SH-SY5Y (cell line): Measurements from ENCODE around the gene ASCL5.

Source experiments
- GATA2 ChIP-seq: IDR thresholded peaks from 2 replicates; pipeline ENCODE4 v1.6.1; 2011; ENCODE audit warnings: mild to moderate bottlenecking, low read depth, low read length
- GATA3 ChIP-seq: IDR thresholded peaks from 2 replicates; pipeline ENCODE4 v1.6.1; 2011; ENCODE audit warnings: low read depth, mild to moderate bottlenecking, low read length, moderate library complexity

Gene ASCL5

GRCh38 chr1:201100169-201100930 lies 26.6 kb downstream of the ASCL5 start:
- TF ChIP-seq GATA3 (no peak), GATA2 (no peak)

GRCh38 chr1:201098992-201099677 lies 27.8 kb downstream of the ASCL5 start:
- TF ChIP-seq GATA2 = no peak
- TF ChIP-seq GATA3 = no peak

- TF ChIP-seq GATA3 (no peak), GATA2 (no peak)
These were observed 29.8 kb downstream of the ASCL5 start for GRCh38 chr1:201096977-201097856.

GRCh38 chr1:201096041-201096461 lies 30.9 kb downstream of the ASCL5 start:
- TF ChIP-seq GATA3 = no peak
- no peak for TF ChIP-seq GATA2

- TF ChIP-seq GATA2 (no peak), GATA3 (no peak)
These were observed 31.4 kb downstream of the ASCL5 start for GRCh38 chr1:201095581-201095980.

GRCh38 chr1:201094832-201095231 lies 32.2 kb downstream of the ASCL5 start:
- TF ChIP-seq GATA3 (no peak), GATA2 (no peak)

- TF ChIP-seq GATA2 (no peak), GATA3 (no peak)
These were observed 33.0 kb downstream of the ASCL5 start for GRCh38 chr1:201093962-201094361.

- TF ChIP-seq GATA3 (no peak), GATA2 (no peak)
These were observed 33.4 kb downstream of the ASCL5 start for GRCh38 chr1:201093561-201093960.

- TF ChIP-seq GATA2 = no peak
- no peak for TF ChIP-seq GATA3
These were observed 34.2 kb downstream of the ASCL5 start for GRCh38 chr1:201092738-201093137.

- TF ChIP-seq GATA3 (no peak), GATA2 (no peak)
These were observed 35.7 kb downstream of the ASCL5 start for GRCh38 chr1:201091256-201091655.

- no peak for TF ChIP-seq GATA3
- no peak for TF ChIP-seq GATA2
These were observed 36.4 kb downstream of the ASCL5 start for GRCh38 chr1:201090541-201090940.

GRCh38 chr1:201089596-201089995 lies 37.4 kb downstream of the ASCL5 start:
- TF ChIP-seq GATA2 = no peak
- no peak for TF ChIP-seq GATA3

GRCh38 chr1:201088901-201089525 lies 38.0 kb downstream of the ASCL5 start:
- no peak for TF ChIP-seq GATA3
- TF ChIP-seq GATA2 = no peak

- TF ChIP-seq GATA2 (no peak), GATA3 (no peak)
These were observed 38.6 kb downstream of the ASCL5 start for GRCh38 chr1:201088395-201088794.
